A549 (cell line): Measurements from ENCODE around the gene ASXL3. TPM values are rescaled to one million over a fixed set of nuclear protein-coding genes. Genes with fewer than 3 reads are reported as not detected.

Source experiments
- ATAC-seq, 2 experiments: fragments of 200-7000 bp in 1 of 2; fragments of >200 bp in 1 of 2; cut with Nextera tagmentation in 1 of 2; cut with Tn5 transposase in 1 of 2; 3 replicates each; pipeline versions ENCODE4 v1.8.0 to v1.9.1; 2018 to 2020; ENCODE audit warnings: mild to moderate bottlenecking in 1 of 2, moderate library complexity in 1 of 2
- CTCF ChIA-PET: fragments of 300-600 bp; sonication (Branson Sonifier 250); formaldehyde crosslinking; extraction: SDS; loops from one replicate; lab custom pipeline; 2021; ENCODE audit warnings: antibody characterized with exemption, inconsistent platforms; lab: Yijun Ruan, JAX
- POLR2A ChIA-PET: fragments of 350-600 bp; formaldehyde crosslinking; extraction: SDS; loops from one replicate; lab custom pipeline; 2021; ENCODE audit warnings: antibody characterized with exemption, inconsistent platforms; lab: Yijun Ruan, JAX
- DNase-seq, 2 experiments: peaks; one replicate each; pipeline versions ENCODE4 v3.0.0 to v3.0.0-alpha.2; 2011 to 2016; ENCODE audit warnings: low read depth in 1 of 2, low spot score in 1 of 2
- FAIRE-seq: peaks from 2 replicates; lab custom pipeline; 2011; peaks lifted over from hg19 to GRCh38; lab: Jason Lieb, UNC
- H3K27ac ChIP-seq, 2 experiments: fragments of >200 bp; sonication (Bioruptor Twin); formaldehyde crosslinking; 3 replicates each; pipeline ENCODE4 v1.5.1; 2016 to 2017
- H3K4me1 ChIP-seq: fragments of >200 bp; sonication (Bioruptor Twin); formaldehyde crosslinking; 3 replicates; pipeline ENCODE4 v1.6.1; 2016
- H3K4me2 ChIP-seq: fragments of >200 bp; sonication (Bioruptor Twin); formaldehyde crosslinking; 3 replicates; pipeline ENCODE4 v1.6.1; 2016
- H3K4me3 ChIP-seq: fragments of >200 bp; sonication (Bioruptor Twin); formaldehyde crosslinking; 3 replicates; pipeline ENCODE4 v1.5.1; 2016
- H3K9me3 ChIP-seq: fragments of >200 bp; sonication (Bioruptor Twin); formaldehyde crosslinking; 3 replicates; pipeline ENCODE4 v1.6.1; 2016
- ATOH8 ChIP-seq: fragments of 250-450 bp; sonication (Bioruptor Pico); IDR thresholded peaks from 2 replicates; pipeline ENCODE4 v1.5.0; 2020; ENCODE audit warnings: low read depth, mild to moderate bottlenecking, moderate library complexity
- CBX2 ChIP-seq: fragments of 200-600 bp; sonication (generic); IDR thresholded peaks from 2 replicates; pipeline ENCODE4 v1.6.1; 2016; ENCODE audit warnings: low read depth, mild to moderate bottlenecking, borderline replicate concordance
- CBX8 ChIP-seq: fragments of 200-600 bp; sonication (generic); IDR thresholded peaks from 2 replicates; pipeline ENCODE4 v1.6.1; 2016
- CEBPB ChIP-seq, 2 experiments: fragments of >200 bp in 1 of 2; sonication (Bioruptor Twin) in 1 of 2; formaldehyde crosslinking in 1 of 2; IDR thresholded peaks; 2 replicates each; pipeline ENCODE4 v1.6.1; 2012 to 2016
- CHD4 ChIP-seq: fragments of 200-600 bp; sonication (generic); IDR thresholded peaks from 2 replicates; pipeline ENCODE4 v1.6.1; 2016; ENCODE audit warnings: antibody characterized with exemption, mild to moderate bottlenecking, borderline replicate concordance
- EHMT2 ChIP-seq: fragments of 200-600 bp; sonication (generic); IDR thresholded peaks from 2 replicates; pipeline ENCODE4 v1.6.1; 2016; ENCODE audit warnings: antibody characterized with exemption, low read depth, mild to moderate bottlenecking, moderate library complexity
- ESRRA ChIP-seq: fragments of 150-350 bp; IDR thresholded peaks from 2 replicates; pipeline ENCODE4 v1.6.1; 2014; ENCODE audit warnings: mild to moderate bottlenecking, low read length, borderline replicate concordance
- FOSB ChIP-seq: fragments of 250-450 bp; sonication (Bioruptor Pico); IDR thresholded peaks from 2 replicates; pipeline ENCODE4 v1.5.0; 2020; ENCODE audit warnings: mild to moderate bottlenecking, moderate library complexity
- FOXS1 ChIP-seq: fragments of 250-450 bp; sonication (Bioruptor Pico); IDR thresholded peaks from 2 replicates; pipeline ENCODE4 v1.5.0; 2020; ENCODE audit warnings: mild to moderate bottlenecking, moderate library complexity
- HOXA7 ChIP-seq: fragments of 250-450 bp; sonication (Bioruptor Pico); IDR thresholded peaks from 2 replicates; pipeline ENCODE4 v1.5.0; 2020; ENCODE audit warnings: mild to moderate bottlenecking, moderate library complexity
- HOXB13 ChIP-seq: fragments of 250-450 bp; sonication (Bioruptor Pico); IDR thresholded peaks from 2 replicates; pipeline ENCODE4 v1.5.0; 2020; ENCODE audit warnings: low read depth, mild to moderate bottlenecking, moderate library complexity
- HOXB5 ChIP-seq: fragments of 250-450 bp; sonication (Bioruptor Pico); IDR thresholded peaks from 2 replicates; pipeline ENCODE4 v1.5.0; 2020; ENCODE audit warnings: mild to moderate bottlenecking, moderate library complexity
- NFE2L2 ChIP-seq: fragments of 150-350 bp; conservative IDR thresholded peaks from 2 replicates; pipeline ENCODE4 v1.6.1; 2014; ENCODE audit warnings: low read length
- NPAS2 ChIP-seq: fragments of 250-450 bp; sonication (Bioruptor Pico); IDR thresholded peaks from 2 replicates; pipeline ENCODE4 v1.8.0; 2022; ENCODE audit warnings: mild to moderate bottlenecking, moderate library complexity, borderline replicate concordance
- PHF8 ChIP-seq: fragments of 200-600 bp; sonication (generic); IDR thresholded peaks from 2 replicates; pipeline ENCODE4 v1.6.1; 2016; ENCODE audit warnings: low read depth, mild to moderate bottlenecking, antibody characterized with exemption, moderate library complexity, borderline replicate concordance
- POLR2A ChIP-seq: IDR thresholded peaks from 2 replicates; pipeline ENCODE4 v1.6.1; 2012; ENCODE audit warnings: mild to moderate bottlenecking, low read length
- POLR2AphosphoS2 ChIP-seq: conservative IDR thresholded peaks from 2 replicates; pipeline ENCODE4 v1.6.1; 2012; ENCODE audit warnings: low read length, improper control_type of control experiment, inconsistent platforms
- RFX5 ChIP-seq: fragments of 450-650 bp; IDR thresholded peaks from 2 replicates; pipeline ENCODE4 v1.7.1; 2014; ENCODE audit warnings: antibody characterized with exemption, mild to moderate bottlenecking, moderate library complexity
- SREBF2 ChIP-seq: fragments of 450-650 bp; IDR thresholded peaks from 2 replicates; pipeline ENCODE4 v1.6.1; 2014; ENCODE audit warnings: mild to moderate bottlenecking, moderate library complexity
- TP53 ChIP-seq: fragments of 250-450 bp; sonication (Bioruptor Pico); IDR thresholded peaks from 2 replicates; pipeline ENCODE4 v1.5.0; 2021; ENCODE audit warnings: mild to moderate bottlenecking, moderate library complexity
- ZSCAN20 ChIP-seq: fragments of 250-450 bp; sonication (Bioruptor Pico); IDR thresholded peaks from 2 replicates; pipeline ENCODE4 v1.8.0; 2022; ENCODE audit warnings: mild to moderate bottlenecking, moderate library complexity
- WGBS: methylation state at CpG from one replicate; pipeline ENCODE4 v1.1.6; 2017; ENCODE audit errors: missing lambda C conversion rate; 5-methylcytosine and 5-hydroxymethylcytosine counted together
- polyA minus RNA-seq: library from RNA; depleted of rRNA, polyadenylated mRNA; stranded (reverse); fragments of >200 nt; gene quantifications from 2 replicates; pipeline ENCODE4 v1.2.3, GENCODE V29; 2011; rRNA and poly(A)+ RNA removed
- polyA plus RNA-seq, 4 experiments: library from polyadenylated mRNA; depleted of rRNA in 3 of 4; stranded (reverse); fragments of >200 nt; fragmentation: RNase III in 1 of 4; extraction: RNeasy Plus Mini Kit Qiagen cat#74134 plus additional on column Dnase treatment in 1 of 4; gene quantifications; 2 replicates in 3 of 4; 3 replicates in 1 of 4; pipeline ENCODE4 v1.2.3, GENCODE V29; 2011 to 2017
- TF ChIP-seq, protein P1 (sequence below): fragments of 150-350 bp; IDR thresholded peaks from 2 replicates; pipeline ENCODE4 v1.6.1; 2014; ENCODE audit warnings: low read depth, mild to moderate bottlenecking, low read length
- TF ChIP-seq, protein P2 (sequence below): fragments of 250-450 bp; sonication (Bioruptor Pico); IDR thresholded peaks from 2 replicates; pipeline ENCODE4 v1.5.0; 2021; ENCODE audit warnings: mild to moderate bottlenecking, moderate library complexity, borderline replicate concordance

ASXL3 gene
- polyA plus RNA-seq (2011; rRNA removed), result not detected in 2 replicates
- polyA plus RNA-seq (2012; cell fraction: cytosol; rRNA removed), result not detected in 2 replicates
- not detected in 2 replicates for polyA plus RNA-seq (2012; cell fraction: nucleus; rRNA removed)
- not detected in 3 replicates for polyA plus RNA-seq (2017; fragmentation: RNase III; extraction: RNeasy Plus Mini Kit Qiagen cat#74134 plus additional on column Dnase treatment)
- not detected in 2 replicates for polyA minus RNA-seq

DNA sequence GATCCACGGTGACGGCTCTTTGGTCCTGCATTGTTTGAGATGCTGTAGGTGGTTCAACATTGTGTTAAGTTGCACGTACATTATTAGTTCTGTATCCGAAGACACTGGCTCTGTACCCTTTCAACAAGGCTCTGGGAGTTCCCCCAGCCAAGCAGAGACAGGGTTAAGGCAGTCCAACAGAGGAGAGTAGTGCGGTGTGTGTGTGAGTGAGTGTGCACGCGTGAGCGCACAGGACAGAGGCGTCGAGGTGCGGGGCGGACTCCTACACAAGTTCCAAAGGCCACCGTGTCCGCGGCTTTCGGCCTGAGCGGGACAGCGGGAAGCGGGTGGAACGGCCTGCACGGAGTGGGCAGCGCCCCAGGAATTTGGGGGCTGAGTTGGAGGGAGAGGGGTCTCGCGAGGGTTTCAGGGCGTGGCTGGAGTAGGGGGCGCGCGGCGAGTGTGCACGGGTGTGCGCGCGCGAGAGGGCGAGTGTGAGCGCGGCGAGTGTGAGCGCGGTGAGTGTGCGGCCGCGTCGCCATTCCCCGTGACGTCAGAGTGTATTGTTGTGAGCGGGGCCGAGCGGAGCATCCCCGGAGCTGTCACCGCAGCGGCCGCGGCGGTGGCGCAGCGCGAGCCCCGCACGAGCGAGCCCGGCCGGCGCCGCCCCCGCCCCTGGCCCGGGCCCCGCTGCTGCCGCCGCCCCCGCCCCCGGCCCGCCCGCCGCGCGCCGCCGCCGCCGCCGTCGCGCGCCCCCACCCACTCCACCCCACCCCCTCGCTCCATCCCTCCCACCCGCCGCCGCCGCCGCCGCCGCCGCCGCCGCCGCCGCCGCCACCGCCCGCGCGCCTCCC lies at the start of gene ASXL3:
Gene ASXL3, plus strand, starts transcription at position 535 of the 833 bp plus-strand sequence. CDS start 413 bp downstream, outside the sequence.
- peak; percentile 69 to 83 for ATAC-seq
- no peak for DNase-seq
- H3K4me2 ChIP-seq, result peak within 1 kb of the TSS; percentile 87
- H3K27ac ChIP-seq, result no peak within 1 kb of the TSS
- no peaks in the 10 kb centered on the region for H3K9me3 ChIP-seq
- no peak for TF ChIP-seq PHF8
- 0 out of 2 replicates have a peak, but pooled peaks have one; percentile 43 for TF ChIP-seq CBX8
- 3% methylated on average over 22 of the region's 103 CpGs for WGBS
- no peak for FAIRE-seq
- ChIA-PET POLR2A (no interaction called here), CTCF (no interaction called here)
- peak within 1 kb of the TSS; percentile 48 for H3K4me3 ChIP-seq
- no peaks in the 10 kb centered on the region for H3K4me1 ChIP-seq

DNA sequence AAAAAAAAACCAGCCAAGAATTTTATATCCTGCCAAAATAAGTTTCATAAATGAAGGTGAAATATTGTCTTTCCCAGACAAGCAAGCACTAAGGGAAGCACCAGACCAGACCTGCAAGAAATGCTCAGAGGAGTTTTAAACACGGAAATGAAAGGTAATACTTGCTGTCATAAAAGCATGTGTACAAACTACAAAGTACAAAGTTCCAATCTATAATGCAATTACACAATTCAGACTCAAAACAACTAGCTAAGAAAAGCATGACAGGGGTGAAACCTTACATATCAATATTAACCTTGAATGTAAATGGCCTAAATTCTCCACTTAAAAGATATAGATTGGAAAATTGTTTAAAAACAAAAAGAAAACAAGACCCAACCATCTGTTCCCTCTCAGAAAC lies 45.0 kb upstream of the ASXL3 start:
- ATAC-seq (no peak), FAIRE-seq (no peak), DNase-seq (no peak)
- 0% methylated on average over 1 of the region's 1 CpG for WGBS
- CTCF ChIA-PET, result no interaction called here
- H3K27ac ChIP-seq, result no peak overlapping the region
- TF ChIP-seq ZSCAN20 (CRISPR knock-in tag), result no peak
- no peak for TF ChIP-seq ATOH8 (CRISPR knock-in tag)
- no peak for TF ChIP-seq NPAS2 (CRISPR knock-in tag)
- TF ChIP-seq POLR2A, result no peak
- TF ChIP-seq TP53 (CRISPR knock-in tag), result no peak
- TF ChIP-seq EHMT2, result no peak
- TF ChIP-seq, protein P1, sequence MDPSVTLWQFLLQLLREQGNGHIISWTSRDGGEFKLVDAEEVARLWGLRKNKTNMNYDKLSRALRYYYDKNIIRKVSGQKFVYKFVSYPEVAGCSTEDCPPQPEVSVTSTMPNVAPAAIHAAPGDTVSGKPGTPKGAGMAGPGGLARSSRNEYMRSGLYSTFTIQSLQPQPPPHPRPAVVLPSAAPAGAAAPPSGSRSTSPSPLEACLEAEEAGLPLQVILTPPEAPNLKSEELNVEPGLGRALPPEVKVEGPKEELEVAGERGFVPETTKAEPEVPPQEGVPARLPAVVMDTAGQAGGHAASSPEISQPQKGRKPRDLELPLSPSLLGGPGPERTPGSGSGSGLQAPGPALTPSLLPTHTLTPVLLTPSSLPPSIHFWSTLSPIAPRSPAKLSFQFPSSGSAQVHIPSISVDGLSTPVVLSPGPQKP, result no peak
- TF ChIP-seq HOXB5 (CRISPR knock-in tag), result no peak
- TF ChIP-seq CEBPB (IDR thresholded peaks at IDR 0.05), result no peak
- no peaks in the 10 kb centered on the region for H3K9me3 ChIP-seq
- POLR2A ChIA-PET, result no interaction called here
- H3K4me2 ChIP-seq, result no peak overlapping the region
- H3K4me3 ChIP-seq, result no peak overlapping the region
- H3K4me1 ChIP-seq, result no peaks in the 10 kb centered on the region

DNA sequence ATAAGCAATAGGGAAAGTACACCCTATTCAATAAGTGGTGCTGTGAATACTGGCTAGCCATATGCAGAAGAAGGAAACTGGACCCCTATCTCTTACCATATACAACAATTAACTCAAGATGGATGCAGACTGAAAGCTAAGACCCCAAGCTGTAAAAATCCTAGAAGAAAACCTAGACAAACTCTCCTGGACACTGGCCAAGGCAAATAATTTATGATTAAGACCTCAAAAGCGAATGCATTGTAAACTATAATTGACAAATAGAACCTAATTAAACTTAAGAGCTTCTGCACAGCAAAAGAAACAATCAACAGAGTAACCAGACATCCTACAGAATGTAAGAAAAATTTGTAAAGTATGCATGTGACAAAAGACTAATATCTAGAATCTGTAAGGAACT lies 41.1 kb upstream of the ASXL3 start:
- DNase-seq (no peak), FAIRE-seq (no peak), ATAC-seq (no peak)
- H3K4me1 ChIP-seq, result no peaks in the 10 kb centered on the region
- H3K4me2 ChIP-seq, result no peak overlapping the region
- POLR2A ChIA-PET, result no interaction called here
- H3K27ac ChIP-seq, result no peak overlapping the region
- WGBS, result 0% methylated on average over 1 of the region's 1 CpG
- TF ChIP-seq HOXB5 (CRISPR knock-in tag), result no peak
- no peak for TF ChIP-seq HOXB13 (CRISPR knock-in tag)
- TF ChIP-seq NFE2L2, result no peak
- no peak for TF ChIP-seq CBX2
- no peak for TF ChIP-seq CHD4
- TF ChIP-seq, all 56 proteins: peak for 0
- Histone ChIP-seq H3K4me3 (no peak overlapping the region), H3K9me3 (no peaks in the 10 kb centered on the region)
- CTCF ChIA-PET, result no interaction called here

GRCh38 chr18:33538418-33539042 lies 39.5 kb upstream of the ASXL3 start:
- ATAC-seq (no peak), DNase-seq (no peak), FAIRE-seq (no peak)
- CTCF ChIA-PET, result no interaction called here
- no peak for TF ChIP-seq RFX5
- no peak for TF ChIP-seq TP53 (CRISPR knock-in tag)
- TF ChIP-seq ESRRA, result no peak
- TF ChIP-seq HOXA7 (CRISPR knock-in tag), result no peak
- TF ChIP-seq FOXS1, result no peak
- TF ChIP-seq CHD4, result no peak
- TF ChIP-seq SREBF2, result no peak
- no peak for TF ChIP-seq POLR2AphosphoS2
- TF ChIP-seq FOSB, result no peak
- TF ChIP-seq, protein P2, sequence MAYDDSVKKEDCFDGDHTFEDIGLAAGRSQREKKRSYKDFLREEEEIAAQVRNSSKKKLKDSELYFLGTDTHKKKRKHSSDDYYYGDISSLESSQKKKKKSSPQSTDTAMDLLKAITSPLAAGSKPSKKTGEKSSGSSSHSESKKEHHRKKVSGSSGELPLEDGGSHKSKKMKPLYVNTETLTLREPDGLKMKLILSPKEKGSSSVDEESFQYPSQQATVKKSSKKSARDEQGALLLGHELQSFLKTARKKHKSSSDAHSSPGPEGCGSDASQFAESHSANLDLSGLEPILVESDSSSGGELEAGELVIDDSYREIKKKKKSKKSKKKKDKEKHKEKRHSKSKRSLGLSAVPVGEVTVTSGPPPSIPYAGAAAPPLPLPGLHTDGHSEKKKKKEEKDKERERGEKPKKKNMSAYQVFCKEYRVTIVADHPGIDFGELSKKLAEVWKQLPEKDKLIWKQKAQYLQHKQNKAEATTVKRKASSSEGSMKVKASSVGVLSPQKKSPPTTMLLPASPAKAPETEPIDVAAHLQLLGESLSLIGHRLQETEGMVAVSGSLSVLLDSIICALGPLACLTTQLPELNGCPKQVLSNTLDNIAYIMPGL (CRISPR knock-in tag), result no peak
- Histone ChIP-seq H3K4me3 (no peak overlapping the region), H3K9me3 (no peaks in the 10 kb centered on the region), H3K4me2 (no peak overlapping the region), H3K4me1 (no peaks in the 10 kb centered on the region), H3K27ac (no peak overlapping the region)
- 24% methylated on average over 6 of the region's 6 CpGs for WGBS
- POLR2A ChIA-PET, result no interaction called here
